HG03064 (cell line): ENCODE results near the gene LIN7C.
"Not testable (repeated sequence)": the region's sequence is repeated elsewhere in the genome, so short reads cannot be mapped to it uniquely, and the experiment has no call there.

Experiments used
- ATAC-seq: cut with Tn5 transposase; IDR thresholded peaks from one replicate; pipeline ENCODE4 v1.9.1; 2021; ENCODE audit warnings: low read depth; ENCODE audit not compliant: unreplicated experiment

LIN7C gene

GRCh38 chr11:27452147-27452546, 54.4 kb downstream of the LIN7C start:
- no peak for ATAC-seq

GRCh38 chr11:27451244-27451965, 55.2 kb downstream of the LIN7C start:
- no peak for ATAC-seq

GRCh38 chr11:27448184-27448540, 58.4 kb downstream of the LIN7C start:
- ATAC-seq, result not testable (repeated sequence)

- ATAC-seq, result no peak
These were observed 59.0 kb downstream of the LIN7C start for GRCh38 chr11:27447288-27448183.

DNA sequence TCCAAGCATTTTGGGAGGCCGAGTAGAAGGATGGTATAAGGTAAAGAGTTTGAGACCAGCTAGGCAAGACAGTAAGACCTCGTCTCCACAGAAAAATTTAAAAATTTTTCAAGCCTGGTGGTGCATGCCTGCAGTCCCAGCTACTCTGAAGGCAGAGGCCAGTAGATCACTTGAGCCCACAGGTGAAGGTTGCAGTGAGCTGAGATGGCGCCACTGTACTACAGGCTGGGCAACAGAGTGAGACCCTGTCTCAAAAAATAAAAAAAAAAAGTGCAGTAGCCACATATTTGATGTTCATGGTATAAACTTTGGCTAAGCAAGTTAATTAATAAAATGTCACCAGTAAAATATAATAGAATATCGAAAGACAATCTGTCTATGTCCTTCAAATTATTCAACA, 60.9 kb downstream of the LIN7C start:
- no peak for ATAC-seq

- no peak for ATAC-seq
These were observed 61.8 kb downstream of the LIN7C start for GRCh38 chr11:27444801-27445215.
